HG03571 (cell line): Measurements from ENCODE around the gene ALG1L2.
"Not testable (repeated sequence)": the region's sequence is repeated elsewhere in the genome, so short reads cannot be mapped to it uniquely, and the experiment has no call there.

Experiments used
- ATAC-seq: cut with Tn5 transposase; IDR thresholded peaks from one replicate; pipeline ENCODE4 v1.9.1; 2021; ENCODE audit not compliant: unreplicated experiment

ALG1L2 gene

DNA sequence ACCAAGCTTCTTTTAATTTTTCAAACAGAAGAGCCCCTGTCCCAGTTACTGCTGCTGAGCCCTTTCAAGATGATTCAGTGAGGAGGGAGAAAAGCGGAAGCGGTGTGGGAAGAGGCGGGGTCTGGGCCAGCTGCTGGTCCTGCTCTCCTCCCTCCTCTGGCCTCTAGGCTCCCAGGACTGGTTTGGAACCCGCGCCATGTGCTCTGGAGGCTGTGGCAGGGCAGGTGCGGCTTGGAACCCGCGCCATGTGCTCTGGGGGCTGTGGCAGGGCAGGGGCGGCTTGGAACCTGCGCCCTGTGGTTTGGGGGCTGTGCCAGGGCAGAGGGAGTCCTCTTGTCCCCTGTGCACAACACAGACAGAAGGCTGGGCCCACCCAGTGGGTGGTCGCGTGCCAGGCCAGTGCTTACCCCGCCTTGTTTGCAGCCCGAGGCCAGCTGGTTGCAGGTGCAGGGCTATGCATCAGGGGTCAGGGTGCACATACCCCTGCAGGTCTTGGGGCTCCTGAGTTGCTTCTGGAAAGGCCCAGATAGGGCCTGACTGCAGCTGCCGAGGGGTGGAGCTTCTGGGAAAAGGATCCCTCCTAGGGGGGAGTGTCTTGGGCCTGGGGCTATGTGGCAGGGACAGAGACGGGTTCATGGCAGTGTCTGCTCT is 12.2 kb downstream of the ALG1L2 start:
- no peak for ATAC-seq

DNA sequence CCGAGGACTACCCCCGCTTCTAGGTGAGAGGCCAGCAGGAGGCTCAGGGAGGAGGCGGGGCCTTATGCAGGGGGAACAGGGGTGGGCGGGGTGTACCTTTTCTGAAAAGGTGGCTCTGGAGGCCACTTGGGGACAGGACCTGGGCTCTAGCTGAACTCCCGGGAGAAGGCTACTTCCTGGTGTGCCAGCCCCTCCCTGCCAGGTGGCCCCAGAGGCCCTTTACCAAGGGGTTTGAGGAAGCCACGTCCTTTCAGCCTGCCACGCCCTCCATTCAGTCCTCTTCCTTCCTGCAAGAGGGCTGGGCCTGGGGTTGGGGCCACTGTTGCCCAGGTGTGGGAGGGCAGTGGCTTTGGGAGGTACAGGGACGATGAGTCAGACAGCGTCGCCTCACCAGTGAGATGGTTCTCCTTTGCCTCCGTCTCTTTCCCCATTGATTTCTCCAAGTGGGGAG is 12.9 kb downstream of the ALG1L2 start:
- not testable (repeated sequence) for ATAC-seq

DNA sequence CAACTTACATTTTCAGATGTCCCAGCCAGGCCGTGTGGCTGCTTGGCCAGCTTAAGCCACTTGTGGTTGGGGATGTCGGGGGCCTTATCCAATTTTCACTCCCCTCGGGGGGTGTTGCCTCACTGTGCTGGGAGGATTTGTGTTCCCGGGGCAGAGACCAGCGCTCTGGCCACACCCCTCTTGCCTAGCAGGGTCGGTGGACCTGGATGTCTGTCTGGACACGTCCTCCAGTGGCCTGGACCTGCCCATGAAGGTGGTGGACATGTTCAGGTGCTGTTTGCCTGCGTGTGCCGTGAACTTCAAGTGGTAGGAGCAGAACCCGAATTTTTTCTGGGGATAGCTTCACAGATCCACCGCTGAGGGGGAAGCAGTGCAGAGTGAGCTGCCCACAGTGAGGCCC is 14.2 kb downstream of the ALG1L2 start:
- not testable (repeated sequence) for ATAC-seq

DNA sequence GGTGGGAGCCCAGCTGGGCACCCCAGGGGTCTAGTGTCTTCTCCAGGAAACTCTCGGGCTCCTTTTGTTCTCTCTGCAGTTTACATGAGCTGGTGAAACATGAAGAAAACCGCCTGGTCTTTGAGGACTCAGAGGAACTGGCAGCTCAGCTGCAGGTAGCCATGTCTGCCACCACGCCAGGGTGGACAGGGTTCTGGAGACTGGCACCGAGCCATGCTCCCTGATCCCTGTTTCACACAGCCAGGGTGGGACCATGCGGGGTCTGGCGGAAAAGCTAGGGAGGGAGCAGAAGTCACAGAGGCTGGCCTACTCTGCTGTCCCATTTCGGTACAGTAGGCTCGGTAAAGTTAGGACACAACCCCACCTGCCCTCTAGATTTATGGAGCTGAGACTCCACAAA is 15.5 kb downstream of the ALG1L2 start:
- not testable (repeated sequence) for ATAC-seq

DNA sequence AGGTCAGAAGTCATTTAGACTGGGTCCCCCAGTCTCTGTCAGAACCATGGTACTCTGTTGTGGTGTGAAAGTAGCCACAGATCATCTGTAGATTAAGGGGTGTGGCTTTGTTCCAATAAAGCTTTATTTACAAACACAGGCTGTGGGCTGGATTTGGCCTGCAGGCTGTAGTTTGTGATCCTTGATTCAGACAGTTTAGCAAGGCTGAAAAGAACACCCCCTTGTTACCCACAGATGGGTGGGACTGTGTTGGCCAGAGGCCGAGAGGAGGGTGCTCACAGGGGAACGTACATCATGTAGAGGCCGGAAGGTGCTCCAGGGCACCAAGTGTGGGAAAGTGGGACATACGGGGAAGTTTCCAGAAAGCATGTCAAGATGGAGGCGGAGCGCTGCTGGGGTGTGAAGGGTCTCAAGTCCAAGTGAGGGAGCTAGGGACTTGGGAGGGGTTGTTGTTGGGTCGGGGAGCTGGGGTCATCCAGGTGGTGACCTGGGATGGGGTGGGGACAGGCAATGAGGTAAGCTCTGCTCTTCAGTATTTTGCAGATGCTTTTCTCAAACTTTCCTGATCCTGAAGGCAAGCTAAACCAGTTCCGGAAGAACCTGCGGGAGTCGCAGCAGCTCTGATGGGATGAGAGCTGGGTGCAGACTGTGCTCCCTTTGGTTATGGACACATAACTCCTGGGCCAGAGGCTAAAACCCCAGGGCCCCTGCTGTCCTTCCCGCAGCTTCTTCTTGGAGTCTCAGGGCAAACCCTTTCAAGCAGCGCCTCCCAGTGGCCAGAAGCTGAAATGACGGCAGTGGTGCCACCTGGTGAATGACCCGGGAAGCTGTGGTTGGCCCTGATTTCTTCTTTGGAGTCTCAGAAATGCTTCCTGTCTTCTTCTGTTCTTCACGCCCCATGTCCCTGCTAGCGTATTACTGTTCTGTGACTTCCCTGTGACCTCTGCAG is 16.3 kb downstream of the ALG1L2 start:
- ATAC-seq, result not testable (repeated sequence)

DNA sequence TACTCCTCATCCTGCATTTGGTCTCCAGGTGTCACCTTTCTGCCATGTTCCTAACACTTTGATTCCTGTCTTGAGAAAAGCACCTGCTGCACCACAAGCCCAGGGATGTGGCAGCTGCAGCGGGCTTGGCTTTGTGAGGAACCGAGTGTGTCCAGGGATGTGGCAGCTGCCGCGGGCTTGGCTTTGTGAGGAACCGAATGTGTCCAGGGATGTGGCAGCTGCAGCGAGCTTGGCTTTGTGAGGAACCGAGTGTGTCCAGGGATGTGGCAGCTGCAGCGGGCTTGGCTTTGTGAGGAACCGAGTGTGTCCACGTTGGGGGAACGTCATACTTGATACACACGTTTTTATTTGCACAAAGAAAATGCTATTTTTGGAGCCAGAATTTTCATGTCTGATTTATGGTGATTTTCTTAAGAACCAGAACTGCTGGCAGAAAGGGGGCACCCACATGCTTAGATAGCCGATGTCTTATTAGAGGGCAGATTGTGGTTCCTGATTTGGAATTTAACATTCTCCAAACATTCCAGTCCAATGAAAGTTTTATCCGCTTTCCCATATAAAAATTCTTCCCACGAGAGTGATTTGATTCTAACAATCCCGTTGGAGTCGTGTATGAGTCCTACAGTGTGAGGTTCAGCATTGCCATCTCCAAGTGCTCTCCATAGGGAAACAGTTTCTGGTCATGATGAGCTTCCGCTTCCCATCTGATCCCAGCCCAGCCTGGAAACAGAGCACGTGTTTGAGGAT is 17.2 kb downstream of the ALG1L2 start:
- not testable (repeated sequence) for ATAC-seq

DNA sequence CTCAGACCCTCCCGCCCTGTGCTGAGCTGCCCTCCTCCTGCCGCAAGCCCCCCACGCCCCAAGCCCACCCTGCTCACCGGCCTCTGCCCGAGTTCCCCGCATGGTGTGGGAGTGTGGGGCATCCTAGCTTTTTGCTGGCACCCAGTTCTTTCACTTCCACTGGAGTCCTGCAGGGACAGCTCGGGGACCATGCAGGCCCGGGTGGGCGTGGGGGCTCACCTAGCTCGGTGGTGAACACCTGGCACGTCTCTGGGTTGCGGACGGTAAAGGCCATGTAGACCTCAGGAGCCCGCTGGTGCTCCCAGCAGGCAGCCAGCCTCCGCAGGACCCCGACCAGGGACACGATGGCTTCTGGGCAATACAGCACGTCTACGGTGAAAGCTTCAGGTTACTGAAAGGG is 20.9 kb downstream of the ALG1L2 start:
- not testable (repeated sequence) for ATAC-seq

DNA sequence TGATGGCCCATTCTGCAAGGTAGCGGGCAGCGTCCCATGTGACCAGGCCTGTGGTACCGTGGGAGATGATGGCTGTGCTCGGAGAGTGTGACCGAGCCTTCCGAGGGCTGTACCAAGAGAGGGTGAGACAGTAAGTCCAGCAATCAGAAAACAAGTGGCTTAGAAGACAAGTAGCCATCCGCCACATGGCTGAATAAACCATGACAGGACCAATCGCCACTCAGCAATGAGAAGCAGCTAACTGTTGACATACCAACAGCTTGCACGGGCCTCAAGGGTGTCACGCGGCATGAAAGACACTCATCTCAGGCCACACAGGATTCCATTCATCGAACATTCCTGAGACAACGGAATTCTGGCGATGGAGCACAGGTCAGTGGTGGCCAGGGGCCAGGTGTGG is 22.6 kb downstream of the ALG1L2 start:
- not testable (repeated sequence) for ATAC-seq

DNA sequence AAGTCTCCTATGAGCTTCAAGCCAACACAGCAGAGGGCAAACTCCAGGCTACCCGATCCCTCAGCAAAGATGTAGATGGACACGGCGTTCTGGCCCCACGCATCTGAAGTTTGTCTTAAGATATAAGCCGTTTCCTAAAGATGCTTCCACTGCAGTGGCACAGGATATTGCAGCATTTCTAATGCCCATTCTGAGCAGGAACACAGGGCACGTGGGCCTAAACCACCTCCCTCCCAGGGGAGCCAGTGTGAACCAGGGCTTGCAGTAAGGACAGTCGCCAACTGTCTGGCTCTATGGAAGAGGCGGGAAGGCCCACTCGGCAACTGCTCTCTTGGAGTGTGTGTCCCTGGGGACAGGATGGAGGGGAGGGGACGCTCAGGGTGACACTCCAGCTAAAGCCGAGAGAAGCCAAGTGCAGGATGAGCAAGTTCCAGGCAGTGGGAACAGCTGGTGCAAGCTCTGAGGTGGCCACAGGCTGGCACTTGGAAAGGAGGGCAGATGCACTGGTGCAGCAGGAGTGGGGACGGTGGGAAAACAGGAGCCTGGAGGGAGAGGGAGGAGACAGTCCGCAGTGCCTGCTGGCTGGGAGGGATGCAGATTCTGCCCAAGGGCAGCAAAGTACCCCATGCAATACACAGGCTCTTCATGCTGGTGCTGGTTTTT is 25.8 kb downstream of the ALG1L2 start:
- not testable (repeated sequence) for ATAC-seq

DNA sequence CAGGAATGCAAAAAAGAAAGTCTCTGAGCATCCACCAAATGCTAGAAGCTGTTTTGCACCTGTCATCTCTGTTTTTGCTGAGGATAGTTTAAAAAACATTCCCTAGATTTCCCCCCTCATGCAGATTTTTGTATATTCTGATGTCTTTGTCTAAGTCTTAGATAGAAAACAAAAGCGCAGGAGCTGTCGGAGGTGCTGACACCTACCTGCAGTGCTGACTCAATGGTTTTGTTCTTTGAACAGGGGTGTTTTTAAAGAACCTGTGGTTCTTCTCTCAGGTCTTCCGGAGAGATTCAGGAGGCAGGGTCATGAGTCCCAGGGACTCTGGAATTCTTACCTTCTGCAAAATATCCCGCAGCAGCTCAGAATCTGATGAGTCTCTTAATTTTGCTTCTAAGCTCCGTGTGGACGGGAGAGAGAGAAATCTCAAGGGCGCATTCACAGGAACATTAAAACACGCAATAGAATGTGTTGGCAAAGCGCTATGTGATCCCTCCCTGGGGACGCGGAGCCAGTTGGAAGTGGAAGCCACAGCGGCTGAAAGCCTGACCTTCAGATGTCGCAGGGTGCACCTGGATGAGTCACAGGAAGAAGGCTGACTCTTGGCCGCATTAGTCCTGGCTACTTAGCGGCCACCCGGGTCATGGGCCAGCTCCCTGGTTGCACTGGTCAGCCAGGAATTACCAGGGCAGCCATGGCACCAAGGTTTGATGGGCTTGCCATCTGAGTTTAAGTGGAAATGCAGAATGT is 27.4 kb downstream of the ALG1L2 start:
- not testable (repeated sequence) for ATAC-seq

DNA sequence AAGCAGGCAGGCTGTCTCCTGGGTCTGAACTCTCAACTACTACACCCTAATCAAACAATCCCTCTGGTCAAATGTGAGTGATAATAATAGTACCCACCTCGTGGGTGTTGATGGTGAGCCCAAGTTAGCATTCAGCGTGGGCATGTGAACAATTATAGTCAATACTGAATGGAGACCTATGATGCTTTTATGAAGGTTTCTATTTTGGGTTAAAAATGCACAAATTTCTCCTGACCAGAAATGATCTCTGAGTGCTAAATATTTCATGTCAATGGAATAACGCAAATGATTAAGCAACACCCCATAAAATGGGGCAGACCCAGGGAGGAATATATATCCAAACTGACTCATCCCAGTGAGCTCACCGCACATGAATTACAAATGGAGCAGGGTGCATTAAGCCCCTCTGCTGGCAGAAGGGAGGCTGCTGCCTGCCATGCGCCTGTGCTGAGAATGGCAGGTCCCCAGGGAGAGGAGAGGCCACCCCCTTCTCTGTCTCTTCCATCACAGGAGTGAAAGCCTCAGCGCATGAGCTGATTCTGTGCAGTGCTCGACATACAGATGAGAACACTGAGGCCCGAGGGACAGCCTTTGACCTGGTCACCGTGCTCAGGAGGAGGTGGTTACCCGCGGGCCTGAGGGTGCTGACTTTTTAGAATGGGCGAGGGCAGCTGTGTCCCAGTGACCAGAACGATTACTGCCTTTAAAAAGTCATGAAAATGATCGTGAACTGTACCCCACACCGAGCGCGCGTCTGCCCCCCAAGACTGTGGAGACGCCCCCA is 28.9 kb downstream of the ALG1L2 start:
- ATAC-seq, result not testable (repeated sequence)

DNA sequence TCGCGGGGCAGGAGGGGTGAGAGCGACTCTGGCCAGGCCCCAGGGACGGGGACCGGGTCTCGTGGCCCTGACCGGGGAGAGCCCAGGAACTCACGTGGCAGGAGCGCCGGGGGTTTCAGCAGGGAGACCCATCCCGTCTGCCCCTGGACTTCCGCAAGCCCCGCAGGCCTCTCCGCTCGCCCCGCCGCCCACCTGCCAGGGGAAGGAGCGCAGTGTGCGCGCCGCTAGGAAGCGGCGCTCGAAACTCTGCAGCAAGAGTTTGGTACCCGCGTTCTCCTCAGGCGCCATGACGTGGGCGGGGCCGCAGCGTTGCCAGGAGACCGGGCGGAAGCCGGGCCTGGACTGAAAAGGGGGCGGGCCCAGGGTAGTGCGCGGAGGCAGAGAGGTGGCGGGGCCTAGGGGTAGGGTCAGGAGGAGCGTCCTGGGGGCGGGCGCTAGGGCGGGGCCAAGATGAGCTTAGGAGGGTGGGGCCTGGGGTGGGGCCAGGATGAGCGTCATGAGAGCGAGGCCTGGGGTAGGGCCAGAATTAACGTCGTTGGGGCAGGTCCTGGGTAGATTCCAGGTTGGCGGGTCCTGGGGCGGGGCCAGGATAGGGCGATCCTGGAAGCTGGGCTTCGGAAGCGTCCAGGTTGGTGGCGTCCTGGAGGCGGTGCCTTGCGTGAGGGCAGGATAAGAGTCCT is 29.7 kb downstream of the ALG1L2 start:
- peak; percentile 99 for ATAC-seq

DNA sequence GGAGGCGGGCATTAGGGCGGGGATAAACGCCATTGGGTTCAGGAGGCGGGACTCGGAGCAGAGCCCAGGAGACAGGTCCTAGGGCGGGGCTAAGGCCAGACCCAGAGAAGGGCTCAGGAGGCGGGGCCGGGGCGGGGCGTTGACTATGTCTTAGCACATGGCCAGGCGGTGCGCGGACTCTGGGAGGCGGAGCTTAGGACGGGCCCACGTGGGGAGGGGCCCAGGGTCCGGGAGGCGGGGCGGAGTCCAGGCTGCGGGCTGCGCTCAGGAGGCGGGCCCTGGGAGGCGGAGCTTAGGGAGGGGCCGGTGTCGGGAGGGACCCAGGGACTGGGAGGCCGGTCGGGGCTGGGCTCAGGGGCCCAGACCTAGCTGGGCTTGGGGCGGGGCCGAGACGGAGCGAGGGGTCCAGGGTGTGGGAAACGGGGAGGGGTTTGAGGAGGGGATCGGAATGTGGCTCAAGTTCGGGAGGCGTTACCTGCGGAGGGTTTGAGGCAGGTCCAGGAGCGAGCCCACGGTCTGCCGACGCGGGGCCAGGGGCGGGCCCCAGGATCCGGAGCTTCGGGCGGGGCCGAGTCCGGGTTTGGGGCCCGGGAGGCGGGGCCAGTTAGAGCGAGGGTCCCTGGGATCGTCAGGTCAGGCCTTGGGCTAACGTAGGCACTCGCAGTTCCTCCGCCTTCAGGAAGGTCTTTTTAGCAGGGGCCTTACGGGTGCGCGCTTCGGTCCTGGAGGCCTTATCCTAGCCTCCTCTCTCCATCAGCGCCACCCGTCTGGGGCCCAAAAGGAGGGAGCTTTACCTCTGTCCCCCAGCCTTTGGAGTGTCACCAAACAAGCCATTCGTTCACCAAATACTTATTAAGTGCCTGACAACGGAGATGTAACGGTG is 30.5 kb downstream of the ALG1L2 start:
- peak; percentile 64 for ATAC-seq

DNA sequence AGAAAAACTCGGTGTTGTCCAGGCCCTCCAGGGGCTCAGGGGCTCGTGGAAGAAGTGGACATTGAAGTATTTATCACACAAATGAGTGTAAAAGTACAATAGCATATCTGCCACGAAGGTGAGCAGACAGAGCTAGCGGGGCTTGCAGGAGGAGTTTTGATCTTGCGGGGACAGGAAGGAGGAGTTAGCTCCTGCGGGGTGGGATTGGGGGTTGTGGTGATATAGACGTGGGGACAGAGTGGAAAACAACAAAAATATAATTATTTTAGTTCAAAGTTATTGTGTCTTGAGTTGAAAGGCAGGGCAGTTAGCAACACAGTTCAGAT is 31.1 kb downstream of the ALG1L2 start:
- ATAC-seq, result not testable (repeated sequence)

DNA sequence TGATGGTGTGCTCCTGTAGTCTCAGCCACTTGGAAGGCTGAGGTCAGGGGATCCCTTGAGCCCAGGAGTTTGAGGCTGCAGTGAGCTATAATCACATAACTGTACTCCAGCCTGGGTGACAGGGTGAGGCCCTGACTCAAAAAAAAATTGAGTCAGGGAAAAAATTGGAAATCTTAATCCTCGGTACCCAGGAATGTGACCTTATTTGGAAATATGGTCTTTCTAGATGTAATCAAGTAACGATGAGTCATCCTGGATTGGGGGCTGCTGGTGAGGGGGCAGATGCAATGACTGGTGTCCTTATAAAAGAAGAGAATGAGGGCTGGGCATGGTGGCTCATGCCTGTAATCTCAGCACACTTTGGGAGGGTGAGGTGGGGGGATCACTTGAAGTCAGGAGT is 33.8 kb downstream of the ALG1L2 start:
- not testable (repeated sequence) for ATAC-seq

DNA sequence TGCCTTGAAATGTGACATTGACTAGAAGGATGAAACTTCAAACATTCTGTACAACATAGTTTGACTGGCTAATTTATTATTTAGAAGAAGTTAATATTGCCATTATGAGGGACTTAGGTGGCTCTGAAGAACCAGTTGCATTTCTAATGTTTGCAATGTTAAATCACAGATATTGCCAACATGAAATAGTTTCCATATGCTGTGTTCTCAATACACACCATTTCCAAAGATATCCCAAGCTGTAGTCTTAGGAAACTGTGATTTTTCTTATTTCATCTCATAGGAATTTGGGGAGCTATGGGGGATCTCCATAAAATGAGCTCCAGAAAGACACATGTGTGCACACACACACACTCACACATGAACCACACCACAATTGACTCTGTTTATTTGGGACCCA is 36.3 kb downstream of the ALG1L2 start:
- ATAC-seq, result no peak

DNA sequence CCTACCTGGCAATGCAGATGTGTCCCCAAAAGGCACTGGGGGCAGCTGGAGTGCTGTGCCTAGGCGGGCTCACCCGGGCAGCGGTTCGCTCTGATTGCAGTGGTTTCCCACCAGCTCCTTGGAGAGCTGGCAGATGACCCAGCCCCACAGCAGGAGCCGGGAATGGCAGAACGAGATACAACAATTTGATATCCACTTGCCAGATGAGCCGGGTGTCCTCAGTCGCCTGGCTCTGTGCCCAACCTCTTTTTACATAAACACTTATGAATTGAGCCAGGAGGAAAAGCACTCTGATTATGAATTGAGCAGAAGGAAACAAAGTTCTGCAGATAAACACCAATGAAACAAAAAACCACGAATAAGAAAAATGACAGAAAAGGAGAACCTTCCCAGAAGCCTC is 38.2 kb downstream of the ALG1L2 start:
- ATAC-seq, result not testable (repeated sequence)

DNA sequence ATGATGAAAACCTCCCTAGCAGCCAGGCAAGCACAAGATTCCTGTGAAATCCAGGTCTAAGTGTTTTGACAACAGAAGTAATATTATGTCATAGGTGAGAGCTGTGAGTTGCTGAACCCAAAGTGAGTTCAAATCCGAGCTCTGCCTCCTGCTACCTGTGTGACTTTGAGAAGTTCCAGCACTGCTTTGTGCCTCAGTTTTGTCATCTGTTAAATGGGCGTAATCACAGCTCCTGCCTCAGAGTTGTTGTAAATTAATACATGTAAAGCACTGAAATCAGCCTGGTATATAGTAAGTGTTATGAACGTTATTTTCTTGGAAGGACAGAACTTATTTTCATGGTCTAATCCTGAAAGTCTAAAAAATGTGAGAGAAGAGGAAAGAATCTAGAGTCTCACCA is 38.7 kb downstream of the ALG1L2 start:
- ATAC-seq, result not testable (repeated sequence)
